ENCODE data around the gene NCDN.

GRCh38 chr1:35572296-35572695 lies 14.7 kb downstream of the NCDN start:
- TF ChIP-seq CTCF (IDR thresholded peaks at IDR 0.05 in 4 of 5, conservative IDR thresholded peaks at IDR 0.05 in 1 of 5) (no peak), POLR2A (IDR thresholded peaks at IDR 0.05) (no peak)
